Fibroblast of villous mesenchyme (primary cell): ENCODE data around the gene NTM. TPM values are rescaled to one million over a fixed set of nuclear protein-coding genes. Genes with fewer than 3 reads are reported as not detected.

Source experiments
- DNase-seq: peaks from one replicate; pipeline ENCODE4 v3.0.0-alpha.2; 2010; ENCODE audit warnings: low read depth
- H3K4me3 ChIP-seq: 2 replicates; pipeline ENCODE4 v1.5.1; 2011; ENCODE audit warnings: low read depth, mild to moderate bottlenecking, low read length
- CTCF ChIP-seq: IDR thresholded peaks from 2 replicates; pipeline ENCODE4 v1.5.1; 2012; ENCODE audit warnings: low read depth, mild to moderate bottlenecking, low read length; ENCODE audit not compliant: insufficient read depth
- total RNA-seq: library from RNA; depleted of rRNA; stranded (reverse); fragments of >200 nt; gene quantifications from 2 replicates; pipeline ENCODE4 v1.2.3, GENCODE V29; 2012

Gene NTM
- total RNA-seq, 1 donor, result 7.3 TPM

GRCh38 chr11:131885431-131885830, 515.0 kb downstream of the NTM start:
- no peak overlapping the region for H3K4me3 ChIP-seq
- DNase-seq, result no peak
- TF ChIP-seq CTCF, result no peak

DNA sequence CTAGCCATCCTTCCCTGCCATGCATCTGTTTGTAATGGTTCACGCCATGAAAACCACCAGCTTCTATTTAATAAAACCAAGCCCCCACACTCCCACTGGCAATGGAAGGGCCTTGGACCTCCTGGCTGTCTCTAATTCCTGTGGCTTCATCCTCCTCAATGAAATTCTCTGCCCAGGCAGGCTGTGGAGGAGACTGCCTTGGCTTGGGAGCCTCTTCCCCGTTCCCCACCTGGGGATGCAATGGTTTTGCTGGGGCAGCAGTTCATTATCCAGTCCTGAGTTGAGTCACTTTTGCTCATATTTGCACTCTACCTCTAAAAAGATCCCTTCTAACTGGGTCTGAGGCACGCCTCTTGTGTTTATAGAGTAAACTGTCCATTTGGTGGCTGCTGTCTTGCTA, 515.8 kb downstream of the NTM start:
- H3K4me3 ChIP-seq, result no peak overlapping the region
- no peak for DNase-seq
- TF ChIP-seq CTCF, result no peak

- peak; percentile 82 for DNase-seq
- TF ChIP-seq CTCF, result no peak
- H3K4me3 ChIP-seq, result no peak overlapping the region
These were observed 517.9 kb downstream of the NTM start for GRCh38 chr11:131888230-131888855.

DNA sequence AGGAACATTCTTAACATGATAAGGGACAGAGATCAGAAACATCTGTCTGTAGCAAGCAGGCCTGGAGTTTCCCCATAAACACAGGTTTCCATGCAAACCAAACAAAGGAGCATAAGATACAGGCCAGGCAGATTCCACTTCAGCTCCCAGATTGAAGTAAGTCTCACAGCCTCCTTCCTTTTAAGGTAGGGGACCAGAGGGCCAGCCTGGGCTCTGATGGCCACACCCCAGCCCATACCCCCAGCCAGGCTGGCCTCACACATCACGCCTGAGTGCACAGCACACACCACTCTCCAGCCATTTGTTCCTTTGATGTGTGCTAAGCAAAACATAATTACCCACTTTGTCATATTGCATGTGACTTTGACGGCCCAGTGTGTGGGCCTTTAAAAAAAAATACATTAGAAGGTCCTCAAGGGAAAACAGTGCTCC, 518.7 kb downstream of the NTM start:
- DNase-seq, result peak; percentile 81
- TF ChIP-seq CTCF, result no peak
- no peak overlapping the region for H3K4me3 ChIP-seq

DNA sequence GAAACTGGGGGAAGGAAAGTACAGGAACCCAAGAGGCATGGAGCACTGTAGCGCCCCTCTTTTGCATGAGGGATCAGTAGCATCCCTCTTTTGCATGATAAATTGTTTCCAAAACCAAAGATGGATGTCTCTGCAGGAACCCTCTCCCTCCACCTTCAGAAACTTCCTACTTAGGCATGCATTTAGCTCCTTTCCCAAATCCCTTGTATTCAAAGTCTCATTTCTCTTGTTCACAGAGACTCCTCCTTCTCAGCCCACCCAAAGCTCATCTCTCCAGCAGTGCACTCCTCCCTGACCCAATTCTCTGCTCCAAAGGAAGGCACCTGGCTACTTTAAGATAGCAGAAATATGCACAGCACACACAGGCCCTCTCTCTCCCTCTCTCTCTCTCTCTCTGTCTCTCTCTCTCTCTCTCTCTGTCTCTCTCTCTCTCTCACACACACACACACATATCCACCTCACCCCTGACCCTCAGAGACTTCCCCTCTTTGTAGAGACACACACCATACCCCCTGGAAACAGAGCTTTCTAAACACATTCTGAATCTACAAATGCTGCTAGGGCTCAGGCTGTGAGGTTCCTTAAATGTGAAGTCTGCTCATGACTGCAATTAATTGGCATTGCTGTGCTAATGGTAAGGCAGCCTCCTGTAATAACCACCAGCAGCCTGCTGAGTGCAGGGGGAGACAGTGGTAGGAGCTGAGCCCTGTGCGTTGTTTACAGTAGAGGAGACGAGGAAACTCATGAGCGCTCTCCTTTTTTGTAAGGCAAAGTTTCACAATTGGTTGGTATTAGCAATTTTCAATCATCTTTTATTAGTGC, 519.6 kb downstream of the NTM start:
- TF ChIP-seq CTCF, result peak; percentile 18
- no peak overlapping the region for H3K4me3 ChIP-seq
- DNase-seq, result peak; percentile 47

GRCh38 chr11:131893103-131893890, 522.9 kb downstream of the NTM start:
- TF ChIP-seq CTCF, result no peak
- no peak for DNase-seq
- no peak overlapping the region for H3K4me3 ChIP-seq
